ENCODE measurements around the gene SRSF4.
"Not testable (repeated sequence)": the region's sequence is repeated elsewhere in the genome, so short reads cannot be mapped to it uniquely, and the experiment has no call there.

DNA sequence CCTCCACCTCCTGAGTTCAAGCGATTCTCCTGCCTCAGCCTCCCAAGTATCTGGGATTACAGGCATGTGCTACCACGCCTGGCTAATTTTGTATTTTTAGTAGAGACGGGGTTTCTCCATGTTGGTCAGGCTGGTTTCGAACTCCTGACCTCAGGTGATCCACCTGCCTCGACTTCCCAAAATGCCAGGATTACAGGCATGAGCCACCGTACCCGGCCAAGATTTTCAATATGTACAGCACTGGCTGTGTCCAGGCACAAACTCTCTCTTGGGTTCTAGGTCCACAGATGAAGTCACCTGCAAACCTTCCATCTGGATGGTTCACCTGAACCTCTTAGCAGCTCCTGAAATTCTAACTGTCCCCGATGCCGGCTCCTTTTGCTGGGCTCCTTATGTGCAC lies 31.4 kb downstream of the SRSF4 start:
- TF ChIP-seq CTCF, POLR2AphosphoS5, POLR2A (IDR thresholded peaks at IDR 0.05): not testable (repeated sequence)
